RCC 7860 (cell line): Measurements from ENCODE around the gene SLC8A2.
"Not testable (repeated sequence)": the region's sequence is repeated elsewhere in the genome, so short reads cannot be mapped to it uniquely, and the experiment has no call there.

Experiments
- DNase-seq: peaks from one replicate; pipeline ENCODE4 v3.0.0-alpha.2; 2015; ENCODE audit warnings: low spot score
- FAIRE-seq: peaks from 2 replicates; lab custom pipeline; 2012; peaks lifted over from hg19 to GRCh38; lab: Jason Lieb, UNC

SLC8A2 gene

DNA sequence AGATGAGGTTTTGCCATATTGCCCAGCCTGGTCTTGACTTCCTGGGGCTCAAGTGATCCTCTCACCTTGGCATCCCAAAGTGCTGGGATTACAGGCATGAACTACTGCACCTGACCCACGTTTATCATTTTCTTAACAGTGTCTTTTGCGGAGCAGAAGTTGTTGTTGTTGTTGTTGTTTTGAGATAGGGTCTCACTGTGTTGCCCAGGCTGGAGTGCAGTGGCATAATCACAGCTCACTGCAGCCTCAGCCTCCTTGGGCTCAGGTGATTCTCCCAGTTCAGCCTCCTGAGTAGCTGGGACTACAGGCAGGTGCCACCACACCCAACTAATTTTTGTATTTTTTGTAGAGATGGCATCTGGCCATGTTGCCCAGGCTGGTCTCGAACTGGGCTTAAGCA, 84.1 kb downstream of the SLC8A2 start:
- DNase-seq, FAIRE-seq: not testable (repeated sequence)

DNA sequence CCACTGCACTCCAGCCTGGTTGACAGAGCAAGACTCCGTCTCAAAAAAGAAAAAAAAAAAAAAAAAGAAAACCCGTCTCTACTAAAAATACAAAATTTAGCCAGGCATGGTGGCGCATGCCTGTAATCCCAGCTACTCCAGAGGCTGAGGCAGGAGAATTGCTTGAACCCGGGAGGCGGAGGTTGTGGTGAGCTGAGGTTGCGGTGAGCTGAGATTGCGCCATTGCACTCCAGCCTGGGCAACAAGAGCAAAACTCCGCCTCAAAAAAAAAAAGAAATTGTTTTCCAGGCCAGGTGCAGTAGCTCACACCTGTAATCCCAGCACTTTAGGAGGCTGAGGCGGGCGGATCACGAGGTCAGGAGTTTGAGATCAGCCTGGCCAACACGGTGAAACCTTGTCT, 85.1 kb downstream of the SLC8A2 start:
- DNase-seq = not testable (repeated sequence)

DNA sequence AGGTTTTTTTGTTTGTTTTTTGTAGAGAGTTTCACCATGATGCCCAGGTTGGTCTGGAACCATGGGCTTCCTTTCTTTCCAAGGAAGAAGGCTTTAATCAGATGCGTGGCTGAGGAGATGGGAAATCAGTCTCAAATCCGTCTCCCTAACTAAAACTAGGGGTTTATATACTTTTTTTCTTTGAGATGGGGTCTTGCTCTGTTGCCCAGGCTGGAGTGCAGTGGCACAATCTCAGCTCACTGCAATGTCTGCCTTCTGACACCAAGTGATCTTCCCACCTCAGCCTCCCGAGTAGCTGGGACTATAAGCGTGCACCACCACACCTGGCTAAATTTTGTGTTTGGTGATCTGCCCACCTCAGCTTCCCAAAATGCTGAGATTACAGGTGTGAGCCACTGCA, 87.2 kb downstream of the SLC8A2 start:
- not testable (repeated sequence) for DNase-seq, FAIRE-seq

More for the DNA sequence above, 85.1 kb downstream of the SLC8A2 start:
- not testable (repeated sequence) for FAIRE-seq

DNA sequence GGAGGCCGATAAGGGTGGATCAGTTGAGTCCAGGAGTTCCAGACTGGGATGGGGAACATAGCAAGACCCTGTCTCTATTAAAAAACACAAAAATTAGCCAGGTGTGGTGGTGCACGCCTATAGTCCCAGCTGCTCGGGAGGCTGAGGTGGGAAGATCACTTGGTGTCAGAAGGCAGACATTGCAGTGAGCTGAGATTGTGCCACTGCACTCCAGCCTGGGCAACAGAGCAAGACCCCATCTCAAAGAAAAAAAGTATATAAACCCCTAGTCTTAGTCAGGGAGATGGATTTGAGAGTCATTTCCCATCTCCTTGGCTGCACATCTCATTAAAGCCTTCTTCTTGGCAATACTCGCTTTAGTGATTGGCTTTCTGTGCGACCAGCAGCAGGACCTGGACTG, 87.8 kb downstream of the SLC8A2 start:
- not testable (repeated sequence) for FAIRE-seq, DNase-seq

DNA sequence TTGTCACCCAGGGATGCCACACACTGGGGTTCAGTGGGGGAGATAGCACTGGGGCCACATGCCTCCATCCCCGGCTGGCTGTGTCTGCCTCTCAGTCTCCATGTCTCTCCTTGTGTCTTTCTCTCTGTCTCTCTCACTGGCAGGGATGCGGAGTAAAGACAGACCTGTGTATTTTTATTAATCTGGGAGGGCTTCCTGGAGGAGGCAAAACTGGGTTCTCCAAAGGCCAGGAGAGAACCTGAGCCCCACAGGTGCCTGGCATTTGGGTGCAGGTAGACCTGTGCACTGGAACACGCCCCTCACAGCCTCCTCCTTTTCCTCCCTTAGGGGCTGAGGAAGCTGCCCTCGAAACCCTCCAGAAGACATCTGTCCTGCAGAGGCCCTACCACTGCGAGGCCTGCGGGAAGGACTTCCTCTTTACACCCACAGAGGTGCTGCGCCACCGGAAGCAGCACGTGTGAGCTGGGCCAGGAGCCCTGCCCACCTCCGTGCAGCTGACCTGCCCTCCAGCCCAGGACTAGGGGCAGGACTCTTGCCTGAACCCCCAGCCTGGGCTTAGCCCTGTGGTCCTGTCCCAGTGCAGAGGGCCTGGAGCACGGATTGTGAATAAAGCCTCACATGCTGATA, 89.9 kb downstream of the SLC8A2 start:
- no peak for FAIRE-seq
- no peak for DNase-seq

DNA sequence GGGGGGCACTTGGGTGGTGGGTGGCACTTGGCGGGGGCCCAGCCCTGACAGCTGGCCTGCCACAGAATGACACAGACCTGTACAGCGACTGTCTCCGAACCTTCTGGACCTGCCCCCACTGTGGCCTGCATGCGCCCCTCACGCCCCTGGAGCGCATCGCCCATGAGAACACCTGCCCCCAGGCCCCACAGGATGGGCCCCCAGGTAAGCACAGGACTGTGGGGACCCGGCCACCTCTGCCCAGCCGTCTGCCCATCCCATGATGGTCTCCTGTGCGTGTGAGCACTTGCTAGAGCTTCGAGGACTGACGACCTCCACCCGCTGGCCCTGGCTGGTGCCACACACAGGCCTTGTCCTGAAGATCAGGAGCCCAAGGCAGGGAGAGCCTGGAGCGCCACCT, 90.6 kb downstream of the SLC8A2 start:
- DNase-seq = no peak

DNA sequence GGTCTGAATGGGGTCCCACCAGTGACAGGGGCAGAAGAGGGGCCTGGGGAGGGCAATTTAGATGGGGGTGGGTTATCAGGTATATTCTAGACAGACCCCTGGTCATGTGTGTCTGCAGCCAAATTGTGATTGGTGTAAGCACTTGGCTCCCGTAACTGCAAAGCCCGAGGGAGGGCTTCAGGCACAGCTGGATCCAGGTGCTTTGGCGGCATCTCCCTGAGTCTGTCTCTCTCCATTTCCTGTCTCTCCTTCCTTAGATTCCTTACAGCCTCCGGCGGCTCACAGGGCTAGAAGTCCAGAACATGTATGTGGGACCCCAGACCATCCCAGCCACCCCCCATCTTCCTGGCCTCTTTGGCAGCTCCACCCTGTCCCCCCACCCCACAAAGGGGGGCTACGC, 91.1 kb downstream of the SLC8A2 start:
- no peak for DNase-seq
- FAIRE-seq = no peak

More for the DNA sequence above, 90.6 kb downstream of the SLC8A2 start:
- FAIRE-seq = no peak

DNA sequence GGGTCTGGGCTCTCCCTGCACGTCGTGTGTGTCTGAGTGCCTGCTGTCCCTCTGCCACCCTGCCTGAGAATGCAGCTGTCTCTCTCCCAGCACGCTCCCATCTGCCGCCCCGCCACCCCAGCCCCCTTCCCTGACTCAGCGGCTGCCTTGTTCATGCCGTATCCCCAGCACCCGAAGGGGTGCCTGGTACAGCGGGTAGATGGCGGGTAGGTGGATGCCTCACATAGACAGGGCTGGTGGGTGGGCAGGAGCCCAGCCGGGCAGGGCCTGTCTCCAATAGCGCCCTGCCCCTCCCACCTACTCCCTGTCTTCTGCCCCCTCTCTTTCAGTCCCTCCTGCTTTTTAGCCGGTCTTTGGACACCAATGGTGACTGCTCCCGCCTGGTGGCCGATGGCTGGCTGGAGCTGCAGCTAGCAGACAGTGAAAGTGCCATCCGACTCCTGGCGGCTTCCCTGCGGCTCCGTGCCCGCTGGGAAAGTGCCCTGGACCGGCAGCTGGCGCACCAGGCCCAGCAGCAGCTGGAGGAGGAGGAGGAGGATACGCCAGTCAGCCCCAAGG, 92.2 kb downstream of the SLC8A2 start:
- DNase-seq (no peak), FAIRE-seq (no peak)

DNA sequence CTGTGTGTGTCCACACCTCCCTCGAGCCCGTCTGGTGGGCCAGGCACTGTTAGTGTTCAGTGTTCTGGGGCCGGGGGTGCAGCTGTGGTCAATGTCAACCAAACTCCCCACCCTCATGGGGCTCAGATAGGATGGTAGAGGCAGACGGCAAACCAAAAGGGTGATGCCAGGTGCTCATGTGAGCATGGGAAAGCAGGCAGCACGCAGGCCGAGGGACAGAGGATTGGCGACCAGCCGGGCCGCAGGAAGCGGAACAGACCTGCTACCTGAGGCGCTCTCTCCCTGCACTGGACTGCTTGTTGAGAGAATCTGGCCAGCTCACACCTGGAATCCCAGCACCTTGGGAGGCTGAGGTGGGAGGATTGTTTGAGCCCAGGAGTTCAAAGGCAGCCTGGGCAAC, 93.4 kb downstream of the SLC8A2 start:
- FAIRE-seq (no peak), DNase-seq (no peak)
